GM19351 (cell line): ENCODE measurements around the gene CDKN2B-AS1.

Source experiments
- ATAC-seq: cut with Tn5 transposase; IDR thresholded peaks from one replicate; pipeline ENCODE4 v1.9.1; 2021; ENCODE audit warnings: mild to moderate bottlenecking, moderate library complexity; ENCODE audit not compliant: unreplicated experiment

Gene CDKN2B-AS1

DNA sequence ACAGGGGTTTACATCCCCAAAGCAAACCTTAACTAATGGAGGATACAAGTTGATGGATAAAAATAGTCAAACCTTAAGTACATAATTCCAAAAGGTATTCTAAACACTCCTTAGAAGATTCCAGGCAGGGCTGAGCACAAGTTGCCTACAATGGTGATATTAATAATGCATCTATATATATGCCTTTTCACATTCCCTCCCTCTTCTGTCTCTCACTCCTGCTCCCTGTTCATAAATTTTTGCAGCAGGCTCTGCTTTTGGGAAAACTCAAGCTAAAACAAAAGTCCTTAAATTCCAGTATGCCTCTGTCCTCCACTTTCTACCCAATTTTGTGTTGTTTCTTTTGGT lies 153.9 kb downstream of the CDKN2B-AS1 start:
- ATAC-seq = no peak

DNA sequence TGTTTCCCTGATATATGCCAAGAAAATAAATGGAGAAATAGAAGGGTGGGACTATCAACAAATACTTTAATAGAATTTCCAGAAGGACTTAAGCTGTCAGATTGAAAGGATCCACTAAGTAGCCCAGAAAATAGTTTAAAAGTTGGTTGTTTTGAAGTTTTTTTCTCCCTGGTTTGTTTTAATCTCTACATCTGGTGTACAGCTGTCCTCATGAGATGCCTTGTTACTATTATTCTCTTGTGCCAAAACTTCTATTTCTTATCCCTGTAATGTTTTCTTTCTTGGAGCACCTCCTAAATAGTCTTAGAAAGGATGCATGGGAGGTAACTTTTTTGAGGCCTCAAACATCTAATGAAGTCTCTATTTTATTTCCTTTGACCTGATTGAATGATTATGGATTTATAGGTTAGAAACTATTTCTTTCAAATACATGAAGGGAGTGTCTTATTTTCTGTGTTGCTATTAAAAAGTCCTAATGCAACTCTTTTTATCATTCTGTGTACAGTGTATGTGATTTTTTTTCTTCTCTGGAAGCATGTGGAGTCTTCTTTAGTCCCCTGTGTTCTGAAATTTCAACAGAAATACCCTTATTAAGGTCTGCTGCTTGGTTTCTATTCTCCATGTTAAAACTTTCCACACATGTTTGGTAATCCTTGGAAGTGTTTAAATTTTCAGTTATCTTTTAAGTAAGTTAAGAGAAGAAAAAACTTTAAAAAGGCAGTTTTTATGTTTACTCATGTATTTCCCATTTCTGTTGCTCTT lies 154.5 kb downstream of the CDKN2B-AS1 start:
- ATAC-seq = no peak

DNA sequence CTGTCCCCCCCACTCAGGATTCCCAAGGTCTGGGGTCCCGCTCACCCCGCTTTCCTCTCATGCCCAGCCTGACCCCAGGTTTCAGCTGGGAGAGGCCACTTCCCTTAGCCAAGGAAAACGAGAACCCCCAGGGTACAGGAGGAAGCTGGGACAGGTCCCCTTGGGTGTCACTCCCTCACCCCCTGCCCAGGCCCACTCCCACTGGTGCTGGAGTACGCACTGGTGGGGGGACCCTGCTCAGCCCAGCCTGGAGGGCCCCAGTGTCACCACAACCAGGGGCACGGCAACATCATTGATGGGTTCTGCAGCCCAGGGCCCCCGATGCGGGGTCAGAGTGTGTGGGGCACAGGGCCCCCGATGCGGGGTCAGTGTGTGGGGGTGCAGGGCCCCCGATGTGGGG lies 159.5 kb downstream of the CDKN2B-AS1 start:
- ATAC-seq = no peak

GRCh38 chr9:22156586-22156985 lies 162.0 kb downstream of the CDKN2B-AS1 start:
- ATAC-seq = no peak

DNA sequence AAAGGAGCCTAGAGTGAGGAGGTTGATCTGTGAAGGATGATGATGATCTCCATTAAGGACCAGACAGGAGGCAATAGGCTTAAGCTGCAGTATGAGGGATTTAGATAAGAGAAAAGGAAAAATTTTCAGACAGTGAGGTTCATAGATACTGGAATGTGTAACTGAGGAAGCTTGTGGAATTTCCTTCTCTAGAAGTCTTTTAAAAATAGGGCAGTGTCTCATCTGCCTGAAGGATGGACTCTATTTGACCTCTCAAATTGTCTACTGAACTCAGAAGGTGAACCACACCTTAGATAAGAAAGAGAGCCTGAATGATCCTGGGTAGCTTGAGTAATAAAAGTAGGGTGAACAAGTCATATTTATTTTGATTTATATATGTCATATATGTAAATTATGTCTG lies 162.7 kb downstream of the CDKN2B-AS1 start:
- no peak for ATAC-seq

DNA sequence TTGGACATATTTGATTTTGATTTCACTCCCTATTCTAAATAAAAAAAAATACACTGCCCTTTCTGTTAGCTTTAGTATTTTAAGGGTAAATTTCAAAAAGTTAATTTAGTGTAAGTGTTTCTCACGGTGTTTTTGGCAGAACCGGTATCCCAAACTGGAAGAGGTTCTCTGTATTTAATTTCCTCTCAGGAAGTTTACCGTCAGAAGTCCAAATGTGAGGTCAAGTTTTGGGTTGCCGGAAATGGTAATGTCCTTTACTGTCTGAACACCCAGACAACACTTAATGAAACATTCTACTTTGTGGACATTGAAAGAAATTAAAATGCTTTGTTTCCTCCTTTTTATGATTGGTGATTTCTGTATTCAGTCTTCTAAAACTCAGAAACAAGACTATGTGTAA lies 163.2 kb downstream of the CDKN2B-AS1 start:
- ATAC-seq = no peak

DNA sequence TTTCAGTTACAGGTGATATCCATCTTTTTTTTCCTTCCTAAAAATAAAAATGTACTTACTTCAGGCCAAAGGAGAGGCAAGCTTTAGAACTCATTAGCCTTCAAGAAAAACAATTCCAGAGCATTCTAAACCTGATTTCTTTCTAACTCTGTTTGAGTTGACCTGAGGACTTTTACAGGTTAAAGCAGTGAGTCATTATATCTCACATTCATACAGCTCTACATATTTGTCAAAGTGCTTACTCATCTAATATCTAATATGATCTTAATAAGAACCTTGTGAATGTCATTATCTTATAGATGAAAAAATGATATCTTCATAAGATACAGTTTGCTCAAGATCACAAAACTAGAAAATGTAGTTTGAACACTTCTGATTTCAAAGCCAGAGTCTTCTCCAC lies 163.7 kb downstream of the CDKN2B-AS1 start:
- ATAC-seq = no peak

DNA sequence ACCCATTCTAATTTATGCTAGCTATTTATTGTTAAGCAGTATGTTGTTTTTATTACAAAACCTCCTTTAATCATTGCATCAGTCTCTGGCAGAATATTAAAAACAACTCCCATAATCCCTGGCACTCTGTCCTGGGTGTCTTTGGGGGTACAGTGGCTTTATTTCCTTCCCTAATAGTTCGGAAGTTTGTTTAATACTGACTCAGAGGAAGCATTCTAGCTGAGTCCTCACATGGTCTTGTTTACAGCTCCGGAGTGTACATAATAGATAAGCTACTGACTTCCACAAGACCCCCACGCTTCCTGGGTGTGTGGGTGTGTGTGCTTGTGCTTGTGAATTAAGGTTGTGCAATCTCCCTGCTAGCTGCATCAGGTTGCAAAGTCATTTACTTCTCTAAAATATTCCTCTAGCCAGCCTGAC lies 164.3 kb downstream of the CDKN2B-AS1 start:
- ATAC-seq = no peak

GRCh38 chr9:22159586-22159985 lies 165.0 kb downstream of the CDKN2B-AS1 start:
- no peak for ATAC-seq

DNA sequence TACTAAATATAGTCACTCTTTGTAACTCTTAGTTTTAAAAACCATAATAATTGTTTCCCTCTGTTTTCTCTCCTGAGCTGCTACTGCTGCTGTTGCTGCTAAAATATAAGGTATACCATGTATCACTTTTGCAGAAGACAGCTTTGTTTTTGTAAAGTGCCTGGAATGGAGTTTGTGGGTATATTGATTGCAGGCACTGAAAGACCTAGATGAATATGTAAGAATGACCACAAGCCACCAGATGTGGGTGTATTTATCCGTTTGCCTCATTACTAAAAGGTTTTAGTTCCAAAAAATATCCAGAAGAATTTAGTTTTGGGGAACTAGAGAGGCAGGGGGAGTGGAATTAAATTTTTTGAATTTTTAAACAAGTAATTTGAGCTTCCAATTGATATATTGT lies 165.6 kb downstream of the CDKN2B-AS1 start:
- no peak for ATAC-seq

DNA sequence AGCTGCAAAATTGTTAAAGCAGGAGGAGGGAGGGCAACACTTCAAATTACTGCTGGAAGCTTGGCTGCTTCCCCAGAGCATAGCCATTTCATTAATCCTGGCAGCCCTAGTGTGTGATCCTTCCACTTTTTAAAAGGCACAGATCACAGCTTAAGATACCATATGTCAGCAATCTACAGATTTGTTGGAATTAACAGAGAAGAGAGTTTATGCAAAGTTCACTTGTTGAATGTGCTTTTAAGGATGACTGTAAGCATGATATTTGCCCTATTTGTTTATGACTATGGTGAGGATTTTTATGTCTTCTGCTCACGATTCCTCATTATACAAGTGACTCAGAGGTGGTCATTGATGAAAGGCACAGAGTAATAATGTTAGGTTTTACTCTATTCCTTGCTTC lies 170.6 kb downstream of the CDKN2B-AS1 start:
- ATAC-seq = no peak

DNA sequence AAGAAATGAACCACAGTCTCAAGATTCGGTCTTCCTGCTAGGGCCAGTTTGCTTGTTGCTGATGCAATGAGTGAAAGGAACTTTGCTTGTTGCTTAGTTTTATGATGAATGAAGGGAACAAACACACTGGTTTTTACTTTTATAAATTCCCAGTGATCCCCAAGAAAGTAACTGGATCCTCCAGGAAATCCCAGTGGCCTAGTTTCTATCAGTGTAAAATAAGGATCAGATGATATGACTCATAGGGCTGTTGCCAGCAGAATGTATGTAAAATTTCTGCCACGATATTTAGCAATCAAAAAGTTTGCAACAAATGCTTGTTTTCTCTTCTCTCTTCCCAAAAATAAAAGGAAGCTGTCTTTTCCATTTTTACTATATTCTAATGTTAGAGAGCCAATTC lies 174.7 kb downstream of the CDKN2B-AS1 start:
- ATAC-seq = no peak

- no peak for ATAC-seq
These were observed 175.3 kb downstream of the CDKN2B-AS1 start for GRCh38 chr9:22169727-22170503.
